Endothelial cell of umbilical vein (primary cell): ENCODE data around the gene PTPRO. TPM values are rescaled to one million over a fixed set of nuclear protein-coding genes. Genes with fewer than 3 reads are reported as not detected.

ENCODE experiments used
- BruUV-seq: library from RNA; stranded (reverse); fragments of 400-500 nt; replicated peaks from 2 replicates; lab custom pipeline; 2021; lab: Mats Ljungman, UMichigan
- CTCF ChIA-PET: fragments of 300-600, 350-600 bp; sonication (Branson Sonifier 250); formaldehyde crosslinking; loops from one replicate; lab custom pipeline; 2021; ENCODE audit warnings: antibody characterized with exemption, inconsistent platforms; lab: Charles Lee
- POLR2A ChIA-PET: fragments of 300-600, 350-600 bp; sonication (Branson Sonifier 250); formaldehyde crosslinking; loops from one replicate; lab custom pipeline; 2021; ENCODE audit warnings: antibody characterized with exemption, inconsistent platforms; lab: Charles Lee
- DNase-seq: peaks from one replicate; pipeline ENCODE4 v3.0.0-alpha.2; 2011; ENCODE audit warnings: low read depth, low spot score
- FAIRE-seq: peaks from 2 replicates; lab custom pipeline; 2011; peaks lifted over from hg19 to GRCh38; lab: Jason Lieb, UNC
- H2AFZ ChIP-seq: 2 replicates; pipeline ENCODE4 v1.6.0; 2012; ENCODE audit warnings: low read depth, low read length, control low read depth, inconsistent platforms
- H3K27ac ChIP-seq: 2 replicates; pipeline ENCODE4 v1.5.1; 2011; ENCODE audit warnings: low read depth, mild to moderate bottlenecking, control low read depth, low read length, moderate library complexity; ENCODE audit not compliant: insufficient read depth
- H3K27me3 ChIP-seq, 2 experiments: 2 replicates each; pipeline versions ENCODE4 v1.6.0 to v1.6.1; 2011; ENCODE audit warnings: low read length in 2 of 2, mixed read lengths in 1 of 2; ENCODE audit not compliant: control insufficient read depth in 2 of 2, insufficient read depth in 2 of 2
- H3K36me3 ChIP-seq, 2 experiments: 2 replicates in 1 of 2; 3 replicates in 1 of 2; pipeline ENCODE4 v1.5.1; 2011; ENCODE audit warnings: low read length in 2 of 2, mild to moderate bottlenecking in 1 of 2, moderate library complexity in 1 of 2; ENCODE audit not compliant: control insufficient read depth in 2 of 2, insufficient read depth in 2 of 2; ENCODE audit errors: extremely low read depth in 1 of 2
- H3K4me1 ChIP-seq: 3 replicates; pipeline ENCODE4 v1.5.1; 2011; ENCODE audit warnings: mild to moderate bottlenecking, low read length; ENCODE audit not compliant: control insufficient read depth, insufficient read depth; ENCODE audit errors: extremely low read depth
- H3K4me2 ChIP-seq: 2 replicates; pipeline ENCODE4 v1.6.1; 2011; ENCODE audit warnings: low read length, control low read depth, mixed read lengths; ENCODE audit not compliant: insufficient read depth
- H3K4me3 ChIP-seq, 3 experiments: fragments of 200-600 bp in 1 of 3; sonication (generic), shearing (Covaris generic) in 1 of 3; replicated peaks in 1 of 3; 2 replicates each; pipeline ENCODE4 v1.5.1; 2011 to 2016; ENCODE audit warnings: control low read depth in 3 of 3, low read length in 3 of 3, mild to moderate bottlenecking in 2 of 3, inconsistent platforms in 1 of 3, low read depth in 1 of 3, moderate library complexity in 1 of 3; ENCODE audit not compliant: insufficient read depth in 1 of 3
- H3K79me2 ChIP-seq: 2 replicates; pipeline ENCODE4 v1.6.0; 2012; ENCODE audit warnings: low read length, inconsistent platforms; ENCODE audit not compliant: control insufficient read depth, insufficient read depth
- H3K9ac ChIP-seq: replicated peaks from 2 replicates; pipeline ENCODE3; 2011; ENCODE audit warnings: low read length, control low read depth; ENCODE audit not compliant: insufficient read depth; ENCODE audit errors: extremely low read depth
- H3K9me1 ChIP-seq: replicated peaks from 3 replicates; pipeline ENCODE4 v1.6.0; 2011; ENCODE audit warnings: mild to moderate bottlenecking, low read length; ENCODE audit not compliant: control insufficient read depth, insufficient read depth; ENCODE audit errors: extremely low read depth
- H3K9me3 ChIP-seq: replicated peaks from 2 replicates; pipeline ENCODE4 v1.5.1; 2012; ENCODE audit warnings: low read length, inconsistent platforms; ENCODE audit not compliant: control insufficient read depth, insufficient read depth
- H4K20me1 ChIP-seq: replicated peaks from 2 replicates; pipeline ENCODE3; 2011; ENCODE audit warnings: mild to moderate bottlenecking, low read length; ENCODE audit not compliant: control insufficient read depth, insufficient read depth; ENCODE audit errors: extremely low read depth
- EZH2 ChIP-seq: IDR thresholded peaks from 2 replicates; pipeline ENCODE4 v1.6.1; 2012; ENCODE audit warnings: borderline replicate concordance, low read depth, mild to moderate bottlenecking, moderate library complexity, low read length, inconsistent platforms; ENCODE audit not compliant: severe bottlenecking
- FOS ChIP-seq: IDR thresholded peaks from 2 replicates; pipeline ENCODE4 v1.6.1; 2011; ENCODE audit warnings: mild to moderate bottlenecking, low read length, moderate library complexity, borderline replicate concordance; ENCODE audit not compliant: insufficient read depth
- GATA2 ChIP-seq: IDR thresholded peaks from 2 replicates; pipeline ENCODE4 v1.7.0; 2011; ENCODE audit warnings: low read depth, mild to moderate bottlenecking, moderate library complexity, mixed read lengths, low read length; ENCODE audit not compliant: insufficient read length, insufficient read depth
- JUN ChIP-seq: IDR thresholded peaks from 2 replicates; pipeline ENCODE4 v1.6.1; 2011; ENCODE audit warnings: borderline replicate concordance, low read depth; ENCODE audit not compliant: insufficient read length, insufficient read depth
- MYC ChIP-seq: IDR thresholded peaks from one replicate; pipeline ENCODE4 v1.6.1; 2011; ENCODE audit warnings: mild to moderate bottlenecking, low read depth, low read length
- POLR2A ChIP-seq: IDR thresholded peaks from 2 replicates; pipeline ENCODE4 v1.6.1; 2012; ENCODE audit warnings: low read depth, mild to moderate bottlenecking, control low read depth, low read length
- POLR2AphosphoS5 ChIP-seq: IDR thresholded peaks from 2 replicates; pipeline ENCODE4 v1.6.1; 2012; ENCODE audit warnings: low read depth, mild to moderate bottlenecking, control low read depth, low read length, moderate library complexity; ENCODE audit not compliant: insufficient read depth
- dilution Hi-C: fragments of 300-500 bp; cut with MboI; formaldehyde crosslinking; loops from one replicate; pipeline ENCODE4 v1.15.0; 2019; ENCODE audit warnings: low sequenced_read_pairs; ENCODE audit not compliant: extremely low pct_ligation_motif_present
- intact Hi-C: fragments of 100-400 bp; cut with micrococcal nuclease; formaldehyde crosslinking; loops from one replicate; pipeline ENCODE4 v1.10.0; 2022
- polyA plus RNA-seq, 4 experiments: library from polyadenylated mRNA; depleted of rRNA in 3 of 4; stranded (reverse) in 3 of 4; unstranded in 1 of 4; fragments of >200 nt; gene quantifications; 2 replicates each; pipeline versions ENCODE4 v1.2.1 to v1.2.3, GENCODE V29; 2011 to 2012; ENCODE audit warnings: missing spikeins in 1 of 4
- total RNA-seq: library from RNA; stranded (reverse); gene quantifications from 2 replicates; pipeline ENCODE4 v1.2.3, GENCODE V29; 2021
- TF ChIP-seq, protein P1 (sequence below), 2 donors: IDR thresholded peaks; 1 replicate in 1 of 2; 2 replicates in 1 of 2; pipeline ENCODE4 v1.5.1; 2011; ENCODE audit warnings: low read length in 2 of 2, mild to moderate bottlenecking in 2 of 2, moderate library complexity in 2 of 2, control low read depth in 1 of 2, inconsistent platforms in 1 of 2, low read depth in 1 of 2; ENCODE audit not compliant: insufficient read depth in 1 of 2; ENCODE audit errors: extremely low read depth in 1 of 2
- TF ChIP-seq, protein P2 (sequence below): IDR thresholded peaks from 2 replicates; pipeline ENCODE4 v1.6.1; 2011; ENCODE audit not compliant: insufficient read depth, insufficient read length

The PTPRO gene
- total and polyA plus RNA-seq, 2 donors (not counting 3 experiments of a cell fraction or from before 2014, with no cell fraction given), result not detected

DNA sequence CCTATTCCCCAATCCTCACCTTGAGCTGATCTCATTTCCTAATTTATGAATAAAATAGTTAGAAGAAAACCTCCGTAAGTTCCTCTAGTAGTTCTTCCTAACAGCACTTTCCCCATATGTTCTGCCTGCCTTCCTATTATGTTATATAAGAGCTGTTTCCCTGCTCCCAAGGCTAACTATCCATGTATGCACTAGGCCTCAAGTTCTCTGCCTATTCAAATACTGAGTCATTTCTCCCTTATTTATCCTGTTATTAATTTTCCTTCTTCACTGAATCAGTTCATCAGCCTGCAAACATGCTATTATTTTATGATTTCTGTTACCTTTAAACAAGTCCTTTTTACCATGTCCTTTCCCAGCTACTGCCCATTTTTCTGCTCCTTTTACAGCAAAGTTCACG is 302.8 kb downstream of the PTPRO start:
- dilution Hi-C loops (no loop called here), intact Hi-C loops (no loop called here)
- no peak overlapping the region for H3K4me3 ChIP-seq
- H3K4me2 ChIP-seq, result no peak overlapping the region
- H4K20me1 ChIP-seq, result no peaks in the 10 kb centered on the region
- ChIA-PET POLR2A (no interaction called here), CTCF (interaction anchor here (1.6 kb wide), 1 partner anchor 9 kb away, joined by 4 read pairs; no protein-coding TSS in a partner anchor)
- H3K27ac ChIP-seq, result no peak overlapping the region
- no peaks in the 10 kb centered on the region for H3K79me2 ChIP-seq
- H3K4me1 ChIP-seq, result peaks cover 38% of the 10 kb centered on the region
- TF ChIP-seq GATA2 (no peak), POLR2A (no peak), POLR2AphosphoS5 (no peak), MYC (no peak), FOS (no peak), JUN (no peak), EZH2 (no peak)
- TF ChIP-seq, protein P1, sequence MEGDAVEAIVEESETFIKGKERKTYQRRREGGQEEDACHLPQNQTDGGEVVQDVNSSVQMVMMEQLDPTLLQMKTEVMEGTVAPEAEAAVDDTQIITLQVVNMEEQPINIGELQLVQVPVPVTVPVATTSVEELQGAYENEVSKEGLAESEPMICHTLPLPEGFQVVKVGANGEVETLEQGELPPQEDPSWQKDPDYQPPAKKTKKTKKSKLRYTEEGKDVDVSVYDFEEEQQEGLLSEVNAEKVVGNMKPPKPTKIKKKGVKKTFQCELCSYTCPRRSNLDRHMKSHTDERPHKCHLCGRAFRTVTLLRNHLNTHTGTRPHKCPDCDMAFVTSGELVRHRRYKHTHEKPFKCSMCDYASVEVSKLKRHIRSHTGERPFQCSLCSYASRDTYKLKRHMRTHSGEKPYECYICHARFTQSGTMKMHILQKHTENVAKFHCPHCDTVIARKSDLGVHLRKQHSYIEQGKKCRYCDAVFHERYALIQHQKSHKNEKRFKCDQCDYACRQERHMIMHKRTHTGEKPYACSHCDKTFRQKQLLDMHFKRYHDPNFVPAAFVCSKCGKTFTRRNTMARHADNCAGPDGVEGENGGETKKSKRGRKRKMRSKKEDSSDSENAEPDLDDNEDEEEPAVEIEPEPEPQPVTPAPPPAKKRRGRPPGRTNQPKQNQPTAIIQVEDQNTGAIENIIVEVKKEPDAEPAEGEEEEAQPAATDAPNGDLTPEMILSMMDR (IDR thresholded peaks at IDR 0.05; ENCODE audit: extremely low read depth in 1 of 2, insufficient read depth in 1 of 2, low read depth in 1 of 2, low read length in 2 of 2), result no peak
- TF ChIP-seq, protein P2, sequence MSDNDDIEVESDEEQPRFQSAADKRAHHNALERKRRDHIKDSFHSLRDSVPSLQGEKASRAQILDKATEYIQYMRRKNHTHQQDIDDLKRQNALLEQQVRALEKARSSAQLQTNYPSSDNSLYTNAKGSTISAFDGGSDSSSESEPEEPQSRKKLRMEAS, result no peak
- no peaks in the 10 kb centered on the region for H3K9me3 ChIP-seq
- no peaks in the 10 kb centered on the region for H3K36me3 ChIP-seq
- DNase-seq, result no peak
- no peak overlapping the region for H2AFZ ChIP-seq
- H3K9me1 ChIP-seq, result no peaks in the 10 kb centered on the region
- FAIRE-seq, result no peak
- no TSS peak for BruUV-seq
- H3K27me3 ChIP-seq, result no peaks in the 10 kb centered on the region
- H3K9ac ChIP-seq, result no peak overlapping the region
